BJ (cell line): ENCODE data around the gene INSR. TPM values are rescaled to one million over a fixed set of nuclear protein-coding genes. Genes with fewer than 3 reads are reported as not detected.
A peak's percentile ranks its signal among the peaks of the same experiment; 100 is the strongest.

Source experiments
- CTCF ChIA-PET: fragments of 350-600 bp; formaldehyde crosslinking; extraction: SDS; loops from one replicate; lab custom pipeline; 2021; ENCODE audit warnings: antibody characterized with exemption, inconsistent platforms; lab: Yijun Ruan, JAX
- POLR2A ChIA-PET: fragments of 300-600 bp; sonication (Branson Sonifier 250); formaldehyde crosslinking; extraction: SDS; loops from one replicate; lab custom pipeline; 2021; ENCODE audit warnings: antibody characterized with exemption; lab: Charles Lee
- DNase-seq: peaks from one replicate; pipeline ENCODE4 v3.0.0-alpha.2; 2011; ENCODE audit warnings: low read depth
- H3K27me3 ChIP-seq: 2 replicates; pipeline ENCODE4 v1.6.0; 2011; ENCODE audit warnings: low read length; ENCODE audit not compliant: control insufficient read depth, insufficient read depth
- H3K36me3 ChIP-seq: 2 replicates; pipeline ENCODE4 v1.5.1; 2011; ENCODE audit warnings: low read length; ENCODE audit not compliant: control insufficient read depth, insufficient read depth
- H3K4me3 ChIP-seq: 2 replicates; pipeline ENCODE4 v1.5.1; 2011; ENCODE audit warnings: low read depth, mild to moderate bottlenecking, control low read depth, low read length
- CTCF ChIP-seq: IDR thresholded peaks from 2 replicates; pipeline ENCODE4 v1.5.1; 2011; ENCODE audit warnings: low read depth, mild to moderate bottlenecking, control low read depth, inconsistent platforms, low read length, moderate library complexity; ENCODE audit not compliant: insufficient read depth
- polyA plus RNA-seq: library from polyadenylated mRNA; depleted of rRNA; stranded (reverse); fragments of >200 nt; gene quantifications from 2 replicates; pipeline ENCODE4 v1.2.3, GENCODE V29; 2011

The INSR gene
- polyA plus RNA-seq, 1 experiment = 5.7 TPM

GRCh38 chr19:7104747-7105447, 189.3 kb downstream of the INSR start:
- TF ChIP-seq CTCF = no peak
- no peak for DNase-seq
- H3K4me3 ChIP-seq = no peak overlapping the region
- no peaks in the 10 kb centered on the region for H3K36me3 ChIP-seq
- POLR2A ChIA-PET = no interaction called here
- H3K27me3 ChIP-seq = no peaks in the 10 kb centered on the region; the same call in 1 of the 2 replicates
- CTCF ChIA-PET = no interaction called here

GRCh38 chr19:7101498-7102253, 192.5 kb downstream of the INSR start:
- no peak overlapping the region for H3K4me3 ChIP-seq
- TF ChIP-seq CTCF = no peak
- POLR2A ChIA-PET = no interaction called here
- H3K36me3 ChIP-seq = no peaks in the 10 kb centered on the region
- CTCF ChIA-PET = interaction anchor here (0.9 to 5.9 kb wide), 23 partner anchors 9 to 700 kb away, joined by 3 to 83 read pairs (median 4); partner anchors contain the start of genes ARHGEF18 and INSR
- DNase-seq = no peak
- H3K27me3 ChIP-seq = no peaks in the 10 kb centered on the region; the same call in 1 of the 2 replicates

- DNase-seq = peak; percentile 26
- no peaks in the 10 kb centered on the region; the same call in 1 of the 2 replicates for H3K27me3 ChIP-seq
- ChIA-PET CTCF (interaction anchor here (0.6 to 5.9 kb wide), 10 partner anchors 10 to 581 kb away, joined by 3 to 83 read pairs (median 4); partner anchors contain the start of gene TRAPPC5), POLR2A (interaction anchor here (0.7 to 0.9 kb wide), 3 partner anchors 31 to 726 kb away, joined by 3 read pairs; no protein-coding TSS in a partner anchor)
- no peak for TF ChIP-seq CTCF
- peak overlapping the region; percentile 91 for H3K4me3 ChIP-seq
- H3K36me3 ChIP-seq = no peaks in the 10 kb centered on the region
Measured at GRCh38 chr19:7099597-7099921, 194.7 kb downstream of the INSR start.

- peak; percentile 63 for DNase-seq
- TF ChIP-seq CTCF = no peak
- Histone ChIP-seq H3K27me3 (no peaks in the 10 kb centered on the region), H3K4me3 (peak overlapping the region; percentile 91), H3K36me3 (no peaks in the 10 kb centered on the region)
- POLR2A ChIA-PET = interaction anchor here (0.7 to 0.9 kb wide), 3 partner anchors 30 to 726 kb away, joined by 3 read pairs; no protein-coding TSS in a partner anchor
- CTCF ChIA-PET = interaction anchor here (0.7 to 5.9 kb wide), 10 partner anchors 11 to 582 kb away, joined by 3 to 83 read pairs (median 3); partner anchors contain the start of gene TRAPPC5
Measured at GRCh38 chr19:7098701-7099596, 195.3 kb downstream of the INSR start.
